GM18868 (cell line): ENCODE measurements around the gene TAF6L.
A peak's percentile ranks its signal among the peaks of the same experiment; 100 is the strongest.
"Not testable (repeated sequence)": the region's sequence is repeated elsewhere in the genome, so short reads cannot be mapped to it uniquely, and the experiment has no call there.

Source experiments
- ATAC-seq: cut with Tn5 transposase; IDR thresholded peaks from one replicate; pipeline ENCODE4 v1.9.1; 2021; ENCODE audit warnings: mild to moderate bottlenecking, moderate library complexity; ENCODE audit not compliant: unreplicated experiment

TAF6L gene

GRCh38 chr11:62755086-62755615, 16.0 kb upstream of the TAF6L start:
- ATAC-seq, result no peak

- no peak for ATAC-seq
Measured at GRCh38 chr11:62757846-62758788, 13.1 kb upstream of the TAF6L start.

GRCh38 chr11:62760867-62761227, 10.3 kb upstream of the TAF6L start:
- ATAC-seq, result not testable (repeated sequence)

GRCh38 chr11:62770778-62771143, 435 bp upstream of the TAF6L start:
- peak; percentile 2 for ATAC-seq

- ATAC-seq, result no peak
Measured at GRCh38 chr11:62774407-62774806, 3.2 kb downstream of the TAF6L start.

GRCh38 chr11:62775646-62776045, 4.5 kb downstream of the TAF6L start:
- no peak for ATAC-seq

GRCh38 chr11:62777389-62777788, 6.2 kb downstream of the TAF6L start:
- ATAC-seq, result no peak

- no peak for ATAC-seq
Measured at GRCh38 chr11:62778441-62778840, 7.2 kb downstream of the TAF6L start.

GRCh38 chr11:62782753-62783152, 11.6 kb downstream of the TAF6L start:
- ATAC-seq, result no peak

- ATAC-seq, result peak; percentile 74
Measured at GRCh38 chr11:62786318-62787004, 15.3 kb downstream of the TAF6L start.

GRCh38 chr11:62787005-62787759, 16.0 kb downstream of the TAF6L start, which contains the start of gene TMEM179B:
TMEM179B (plus strand) TSS chr11:62787402; CDS start chr11:62787432, 30 bp downstream.
- peak; percentile 69 for ATAC-seq

- no peak for ATAC-seq
Measured at GRCh38 chr11:62788991-62789390, 17.8 kb downstream of the TAF6L start.

- no peak for ATAC-seq
Measured at GRCh38 chr11:62789576-62789975, 18.4 kb downstream of the TAF6L start.

- peak; percentile 73 for ATAC-seq
Measured at GRCh38 chr11:62791501-62792201, 20.5 kb downstream of the TAF6L start, which contains the start of gene TMEM223. TMEM223 (minus strand) TSS chr11:62792006; CDS start chr11:62791994, 12 bp downstream.

- no peak for ATAC-seq
Measured at GRCh38 chr11:62792202-62792575, 21.0 kb downstream of the TAF6L start.

GRCh38 chr11:62794201-62794775, 23.1 kb downstream of the TAF6L start:
- ATAC-seq, result no peak

GRCh38 chr11:62796281-62796680, 25.1 kb downstream of the TAF6L start:
- ATAC-seq, result no peak

- ATAC-seq, result no peak
Measured at GRCh38 chr11:62799486-62799885, 28.3 kb downstream of the TAF6L start.

- no peak for ATAC-seq
Measured at GRCh38 chr11:62801071-62801470, 29.9 kb downstream of the TAF6L start.
